ENCODE results near the gene AP1G2. TPM values are rescaled to one million over a fixed set of nuclear protein-coding genes. Genes with fewer than 3 reads are reported as not detected.

AP1G2 gene
- total and polyA plus RNA-seq, 2 of the 4 experiments (the other 2 are of a cell fraction): 2.9 to 19.2 TPM

DNA sequence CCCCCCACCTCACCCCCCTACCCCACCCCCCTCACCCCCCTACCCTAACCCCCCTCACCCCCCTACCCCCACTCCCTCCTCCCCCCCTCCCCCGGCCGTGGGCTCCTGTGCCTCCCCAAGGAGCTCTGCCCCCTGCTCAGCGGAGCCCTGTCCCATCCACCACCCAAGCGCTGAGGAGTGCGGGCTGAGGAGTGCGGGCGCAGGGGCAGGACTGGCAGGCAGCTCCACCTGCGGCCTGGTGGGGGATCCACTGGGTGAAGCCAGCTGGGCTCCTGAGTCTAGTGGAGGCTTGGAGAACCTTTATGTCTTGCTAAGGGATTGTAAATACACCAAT is 13.3 kb upstream of the AP1G2 start:
- no peak overlapping the region for H3K23ac ChIP-seq (ENCODE audit: low read depth, low read length)
- no peak overlapping the region for H2BK15ac ChIP-seq (ENCODE audit: low read depth, low read length)
- H3K4me2 ChIP-seq (ENCODE audit: low read depth, low read length): no peak overlapping the region
- H2AK9ac ChIP-seq (replicated peaks; ENCODE audit: low read depth, low read length, poor library complexity): no peak overlapping the region
- WGBS, 2 experiments (ENCODE audit: extremely low coverage in 2 of 2, insufficient read length in 1 of 2): 100% methylated on average over 1 of the region's 8 CpGs; no CpG with 5 or more reads in 1 of the 2 experiments
- no peak overlapping the region for H4K91ac ChIP-seq (ENCODE audit: insufficient read depth, low read depth, low read length)
- no peak overlapping the region for H3K18ac ChIP-seq (ENCODE audit: low read depth, low read length)
- H3K79me1 ChIP-seq (ENCODE audit: low read depth in 1 of 2, low read length in 2 of 2): no peaks in the 10 kb centered on the region
- ChIA-PET CTCF (no interaction called here), POLR2A (ENCODE audit: unreplicated experiment) (no interaction called here)
- no peaks in the 10 kb centered on the region; the same call in 1 of the 2 replicates for H4K20me1 ChIP-seq (ENCODE audit: insufficient read depth, low read length)
- H4K8ac ChIP-seq (ENCODE audit: low read depth in 2 of 2, low read length in 2 of 2): no peak overlapping the region
- H4K5ac ChIP-seq (ENCODE audit: low read depth, low read length): no peak overlapping the region
- H2AFZ ChIP-seq (replicated peaks; ENCODE audit: low read length, poor library complexity): no peak overlapping the region
- no peak overlapping the region for H3K4ac ChIP-seq (ENCODE audit: low read depth, low read length)
- no peaks in the 10 kb centered on the region for H3K4me1 ChIP-seq (ENCODE audit: control insufficient read depth, insufficient read depth, low read length)
- dilution Hi-C loops (cut with HindIII; ENCODE audit: low sequenced_read_pairs, unreplicated experiment) (no loop called here), in situ Hi-C loops (cut with MboI; ENCODE audit: low sequenced_read_pairs) (no loop called here), intact Hi-C loops (cut with micrococcal nuclease) (no loop called here)
- DNase-seq (no peak), ATAC-seq (ENCODE audit: low read depth) (no peak)
- no peak overlapping the region for H2BK120ac ChIP-seq (ENCODE audit: low read depth, low read length)
- H3K14ac ChIP-seq (replicated peaks; ENCODE audit: low read depth, low read length): no peak overlapping the region
- no peak overlapping the region for H3K56ac ChIP-seq (ENCODE audit: extremely low read depth, insufficient read depth, low read length)
- TF ChIP-seq CHD1 (IDR thresholded peaks at IDR 0.05; ENCODE audit: low read depth, low read length): no peak
- TF ChIP-seq, protein P1, sequence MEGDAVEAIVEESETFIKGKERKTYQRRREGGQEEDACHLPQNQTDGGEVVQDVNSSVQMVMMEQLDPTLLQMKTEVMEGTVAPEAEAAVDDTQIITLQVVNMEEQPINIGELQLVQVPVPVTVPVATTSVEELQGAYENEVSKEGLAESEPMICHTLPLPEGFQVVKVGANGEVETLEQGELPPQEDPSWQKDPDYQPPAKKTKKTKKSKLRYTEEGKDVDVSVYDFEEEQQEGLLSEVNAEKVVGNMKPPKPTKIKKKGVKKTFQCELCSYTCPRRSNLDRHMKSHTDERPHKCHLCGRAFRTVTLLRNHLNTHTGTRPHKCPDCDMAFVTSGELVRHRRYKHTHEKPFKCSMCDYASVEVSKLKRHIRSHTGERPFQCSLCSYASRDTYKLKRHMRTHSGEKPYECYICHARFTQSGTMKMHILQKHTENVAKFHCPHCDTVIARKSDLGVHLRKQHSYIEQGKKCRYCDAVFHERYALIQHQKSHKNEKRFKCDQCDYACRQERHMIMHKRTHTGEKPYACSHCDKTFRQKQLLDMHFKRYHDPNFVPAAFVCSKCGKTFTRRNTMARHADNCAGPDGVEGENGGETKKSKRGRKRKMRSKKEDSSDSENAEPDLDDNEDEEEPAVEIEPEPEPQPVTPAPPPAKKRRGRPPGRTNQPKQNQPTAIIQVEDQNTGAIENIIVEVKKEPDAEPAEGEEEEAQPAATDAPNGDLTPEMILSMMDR (conservative IDR thresholded peaks at IDR 0.05; ENCODE audit: low read depth, low read length): no peak
- TF ChIP-seq CEBPB (IDR thresholded peaks at IDR 0.05; ENCODE audit: low read depth, low read length): no peak
- TF ChIP-seq POLR2A (IDR thresholded peaks at IDR 0.05; ENCODE audit: low read depth, low read length): no peak
- TF ChIP-seq MAZ (IDR thresholded peaks at IDR 0.05; ENCODE audit: borderline replicate concordance, low read depth, low read length): no peak
- no peak for TF ChIP-seq MAFK (IDR thresholded peaks at IDR 0.05; ENCODE audit: low read depth, low read length)
- no peak for TF ChIP-seq RCOR1 (IDR thresholded peaks at IDR 0.05; ENCODE audit: insufficient replicate concordance, low read length)
- no peak for TF ChIP-seq BHLHE40 (IDR thresholded peaks at IDR 0.05; ENCODE audit: low read depth, low read length)
- TF ChIP-seq RAD21 (IDR thresholded peaks at IDR 0.05; ENCODE audit: low read length): no peak
- TF ChIP-seq NFE2L2 (IDR thresholded peaks at IDR 0.05; ENCODE audit: low read depth, low read length): no peak
- TF ChIP-seq SMC3 (IDR thresholded peaks at IDR 0.05; ENCODE audit: low read depth, low read length): no peak
- TF ChIP-seq, protein P2, sequence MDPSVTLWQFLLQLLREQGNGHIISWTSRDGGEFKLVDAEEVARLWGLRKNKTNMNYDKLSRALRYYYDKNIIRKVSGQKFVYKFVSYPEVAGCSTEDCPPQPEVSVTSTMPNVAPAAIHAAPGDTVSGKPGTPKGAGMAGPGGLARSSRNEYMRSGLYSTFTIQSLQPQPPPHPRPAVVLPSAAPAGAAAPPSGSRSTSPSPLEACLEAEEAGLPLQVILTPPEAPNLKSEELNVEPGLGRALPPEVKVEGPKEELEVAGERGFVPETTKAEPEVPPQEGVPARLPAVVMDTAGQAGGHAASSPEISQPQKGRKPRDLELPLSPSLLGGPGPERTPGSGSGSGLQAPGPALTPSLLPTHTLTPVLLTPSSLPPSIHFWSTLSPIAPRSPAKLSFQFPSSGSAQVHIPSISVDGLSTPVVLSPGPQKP (IDR thresholded peaks at IDR 0.05; ENCODE audit: borderline replicate concordance, low read depth, low read length): no peak
- TF ChIP-seq RFX5 (IDR thresholded peaks at IDR 0.05; ENCODE audit: low read depth, low read length): no peak
- TF ChIP-seq MXI1 (IDR thresholded peaks at IDR 0.05; ENCODE audit: borderline replicate concordance, low read depth, low read length): no peak
- TF ChIP-seq, protein P3, sequence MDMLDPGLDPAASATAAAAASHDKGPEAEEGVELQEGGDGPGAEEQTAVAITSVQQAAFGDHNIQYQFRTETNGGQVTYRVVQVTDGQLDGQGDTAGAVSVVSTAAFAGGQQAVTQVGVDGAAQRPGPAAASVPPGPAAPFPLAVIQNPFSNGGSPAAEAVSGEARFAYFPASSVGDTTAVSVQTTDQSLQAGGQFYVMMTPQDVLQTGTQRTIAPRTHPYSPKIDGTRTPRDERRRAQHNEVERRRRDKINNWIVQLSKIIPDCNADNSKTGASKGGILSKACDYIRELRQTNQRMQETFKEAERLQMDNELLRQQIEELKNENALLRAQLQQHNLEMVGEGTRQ (IDR thresholded peaks at IDR 0.05; ENCODE audit: low read depth, low read length): no peak
- TF ChIP-seq FOS (IDR thresholded peaks at IDR 0.05; ENCODE audit: low read depth, low read length): no peak
- H2BK20ac ChIP-seq (ENCODE audit: low read depth, low read length): no peak overlapping the region
- H3K9me1 ChIP-seq (ENCODE audit: insufficient read depth, low read length): no peaks in the 10 kb centered on the region
- no peak overlapping the region for H2BK5ac ChIP-seq (ENCODE audit: low read depth, low read length, poor library complexity, severe bottlenecking)
- no peak overlapping the region for H3K27ac ChIP-seq (ENCODE audit: insufficient read depth, low read length)
- H2AK5ac ChIP-seq (ENCODE audit: low read depth, low read length): no peak overlapping the region
- H3K27me3 ChIP-seq (ENCODE audit: control insufficient read depth, insufficient read depth, low read length): peaks cover 42% of the 10 kb centered on the region
- no peaks in the 10 kb centered on the region for H3K36me3 ChIP-seq (ENCODE audit: control insufficient read depth, insufficient read depth, low read length)
- no TSS peak for BruUV-seq (replicated peaks)
- no peaks in the 10 kb centered on the region; the same call in 1 of the 2 replicates for H3K9me3 ChIP-seq (ENCODE audit: control insufficient read depth, insufficient read depth, low read length)
- H3K4me3 ChIP-seq (ENCODE audit: insufficient read depth, low read depth, low read length): no peak overlapping the region
- no peak overlapping the region for H3K9ac ChIP-seq (ENCODE audit: low read depth, low read length)

Data from IMR-90 (cell line).